Measurements from ENCODE around the gene SERP1. TPM values are rescaled to one million over a fixed set of nuclear protein-coding genes. Genes with fewer than 3 reads are reported as not detected.
"Not testable (repeated sequence)": the region's sequence is repeated elsewhere in the genome, so short reads cannot be mapped to it uniquely, and the experiment has no call there.

The SERP1 gene
- total RNA-seq, 1 experiment from 2014 or later: 147 TPM

DNA sequence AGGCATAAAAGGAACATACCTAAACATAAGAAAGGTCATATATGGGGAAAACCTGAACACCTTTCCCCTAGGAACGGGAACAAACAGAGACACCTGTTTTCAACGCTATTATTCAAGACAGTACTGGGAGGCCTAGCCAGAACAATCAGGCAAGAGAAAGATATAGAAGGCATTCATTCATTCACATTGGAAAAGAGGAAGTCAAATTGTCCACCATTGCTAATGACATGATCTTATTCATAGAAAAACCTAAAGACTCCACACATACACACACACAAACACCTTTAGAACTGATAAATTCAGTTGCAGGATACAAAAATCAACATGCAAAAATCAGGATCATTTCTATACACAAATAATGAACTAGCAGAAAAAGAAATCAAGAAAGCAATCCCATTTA, 36.5 kb downstream of the SERP1 start:
- Mint-ChIP-seq H3K4me1 (ENCODE audit: low read depth, unreplicated experiment) (no peaks in the 10 kb centered on the region), H3K9me3 (ENCODE audit: low read depth, unreplicated experiment) (no peaks in the 10 kb centered on the region), H3K27ac (ENCODE audit: unreplicated experiment) (no peak overlapping the region), H3K27me3 (ENCODE audit: unreplicated experiment) (no peaks in the 10 kb centered on the region), H3K36me3 (ENCODE audit: insufficient read depth, unreplicated experiment) (no peaks in the 10 kb centered on the region), H3K4me3 (ENCODE audit: low read depth, unreplicated experiment) (no peak overlapping the region)
- DNase-seq: no peak
- TF ChIP-seq CTCF (IDR thresholded peaks at IDR 0.05; ENCODE audit: unreplicated experiment): no peak
- CTCF ChIA-PET: no interaction called here
- intact Hi-C loops (cut with micrococcal nuclease; ENCODE audit: unreplicated experiment): no loop called here
- no TSS peak for BruUV-seq (replicated peaks)

- no peaks in the 10 kb centered on the region for H3K36me3 Mint-ChIP-seq (ENCODE audit: insufficient read depth, unreplicated experiment)
- TF ChIP-seq CTCF (IDR thresholded peaks at IDR 0.05; ENCODE audit: unreplicated experiment): no peak
- intact Hi-C loops (cut with micrococcal nuclease; ENCODE audit: unreplicated experiment): no loop called here
- H3K27me3 Mint-ChIP-seq (ENCODE audit: unreplicated experiment): no peaks in the 10 kb centered on the region
- CTCF ChIA-PET: no interaction called here
- DNase-seq: no peak
- no peaks in the 10 kb centered on the region for H3K9me3 Mint-ChIP-seq (ENCODE audit: low read depth, unreplicated experiment)
- H3K4me3 Mint-ChIP-seq (ENCODE audit: low read depth, unreplicated experiment): no peak overlapping the region
- no peaks in the 10 kb centered on the region for H3K4me1 Mint-ChIP-seq (ENCODE audit: low read depth, unreplicated experiment)
- no peak overlapping the region for H3K27ac Mint-ChIP-seq (ENCODE audit: unreplicated experiment)
- BruUV-seq (replicated peaks): no TSS peak
These were observed 37.9 kb downstream of the SERP1 start for GRCh38 chr3:150508401-150508800.

GRCh38 chr3:150504483-150504882, 41.8 kb downstream of the SERP1 start:
- CTCF ChIA-PET: interaction anchor here (1.5 to 1.7 kb wide), 2 partner anchors 9 to 95 kb away, joined by 4 to 7 read pairs; no protein-coding TSS in a partner anchor
- Mint-ChIP-seq H3K4me1 (ENCODE audit: low read depth, unreplicated experiment) (no peaks in the 10 kb centered on the region), H3K27me3 (ENCODE audit: unreplicated experiment) (no peaks in the 10 kb centered on the region), H3K9me3 (ENCODE audit: low read depth, unreplicated experiment) (peaks cover 8% of the 10 kb centered on the region), H3K36me3 (ENCODE audit: insufficient read depth, unreplicated experiment) (no peaks in the 10 kb centered on the region), H3K4me3 (ENCODE audit: low read depth, unreplicated experiment) (no peak overlapping the region), H3K27ac (ENCODE audit: unreplicated experiment) (no peak overlapping the region)
- TF ChIP-seq CTCF (IDR thresholded peaks at IDR 0.05; ENCODE audit: unreplicated experiment): no peak
- BruUV-seq (replicated peaks): no TSS peak
- intact Hi-C loops (cut with micrococcal nuclease; ENCODE audit: unreplicated experiment): no loop called here
- DNase-seq: no peak

GRCh38 chr3:150503402-150504099, 42.7 kb downstream of the SERP1 start:
- CTCF ChIA-PET: interaction anchor here (0.7 to 1.7 kb wide), 4 partner anchors 8 to 119 kb away, joined by 3 to 7 read pairs (median 4); no protein-coding TSS in a partner anchor
- DNase-seq: no peak
- H3K9me3 Mint-ChIP-seq (ENCODE audit: low read depth, unreplicated experiment): peaks cover 10% of the 10 kb centered on the region

DNA sequence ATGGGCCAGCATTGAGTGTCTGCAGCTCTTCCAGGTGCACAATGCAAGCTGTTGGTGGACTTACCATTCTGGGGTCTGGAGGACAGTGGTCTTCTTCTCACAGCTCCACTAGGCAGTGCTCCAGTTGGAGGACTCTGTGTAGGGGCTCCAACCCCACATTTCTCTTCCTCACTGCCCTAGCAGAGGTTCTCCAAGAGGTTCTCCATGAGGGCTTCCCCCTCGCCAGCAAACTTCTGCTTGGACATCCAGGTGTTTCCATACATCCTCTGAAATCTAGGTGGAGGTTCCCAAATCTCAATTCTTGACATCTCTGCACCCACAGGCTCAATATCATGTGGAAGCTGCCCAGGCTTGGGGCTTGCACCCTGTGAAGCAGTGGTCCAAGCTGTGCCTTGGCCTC, 45.3 kb downstream of the SERP1 start:
- H3K36me3 Mint-ChIP-seq (ENCODE audit: insufficient read depth, unreplicated experiment); H3K4me3 Mint-ChIP-seq (ENCODE audit: low read depth, unreplicated experiment); H3K27me3 Mint-ChIP-seq (ENCODE audit: unreplicated experiment); CTCF ChIA-PET; BruUV-seq (replicated peaks); intact Hi-C loops (cut with micrococcal nuclease; ENCODE audit: unreplicated experiment); H3K27ac Mint-ChIP-seq (ENCODE audit: unreplicated experiment); DNase-seq: not testable (repeated sequence)
- Mint-ChIP-seq H3K4me1 (ENCODE audit: low read depth, unreplicated experiment) (peaks cover 21% of the 10 kb centered on the region), H3K9me3 (ENCODE audit: low read depth, unreplicated experiment) (peaks cover 10% of the 10 kb centered on the region)

More at GRCh38 chr3:150503402-150504099, 42.7 kb downstream of the SERP1 start:
- H3K27me3 Mint-ChIP-seq (ENCODE audit: unreplicated experiment): no peaks in the 10 kb centered on the region
- no peak for TF ChIP-seq CTCF (IDR thresholded peaks at IDR 0.05; ENCODE audit: unreplicated experiment)
- no peaks in the 10 kb centered on the region for H3K36me3 Mint-ChIP-seq (ENCODE audit: insufficient read depth, unreplicated experiment)
- no peak overlapping the region for H3K27ac Mint-ChIP-seq (ENCODE audit: unreplicated experiment)
- H3K4me1 Mint-ChIP-seq (ENCODE audit: low read depth, unreplicated experiment): no peaks in the 10 kb centered on the region
- H3K4me3 Mint-ChIP-seq (ENCODE audit: low read depth, unreplicated experiment): no peak overlapping the region
- intact Hi-C loops (cut with micrococcal nuclease; ENCODE audit: unreplicated experiment): no loop called here
- BruUV-seq (replicated peaks): no TSS peak

All from Calu3 (cell line).